Activated CD8-positive, alpha-beta memory T cell treated with anti-CD3 and anti-CD28 coated beads, Interleukin-2, amount 50 U/mL, for 48 hours (primary cell): ENCODE results near the gene FAM50A.

ENCODE experiments used
- DNase-seq: peaks from one replicate; pipeline ENCODE4 v3.0.0-alpha.2; 2020

Gene FAM50A

GRCh38 chrX:154466907-154467306, 23.0 kb downstream of the FAM50A start:
- no peak for DNase-seq

GRCh38 chrX:154467556-154467955, 23.6 kb downstream of the FAM50A start:
- no peak for DNase-seq

- no peak for DNase-seq
These were observed 24.3 kb downstream of the FAM50A start for GRCh38 chrX:154468217-154468616.

GRCh38 chrX:154469114-154469513, 25.2 kb downstream of the FAM50A start:
- no peak for DNase-seq

- no peak for DNase-seq
These were observed 25.9 kb downstream of the FAM50A start for GRCh38 chrX:154469880-154470279.

- DNase-seq = no peak
These were observed 26.5 kb downstream of the FAM50A start for GRCh38 chrX:154470434-154470833.

GRCh38 chrX:154470914-154471568, 27.1 kb downstream of the FAM50A start:
- no peak for DNase-seq

- no peak for DNase-seq
These were observed 28.1 kb downstream of the FAM50A start for GRCh38 chrX:154471839-154472684.

GRCh38 chrX:154472685-154473632, 29.0 kb downstream of the FAM50A start:
- DNase-seq = no peak

GRCh38 chrX:154473683-154474082, 29.7 kb downstream of the FAM50A start:
- DNase-seq = no peak

- no peak for DNase-seq
These were observed 32.9 kb downstream of the FAM50A start for GRCh38 chrX:154476821-154477220.

GRCh38 chrX:154477891-154478477, 34.0 kb downstream of the FAM50A start:
- DNase-seq = no peak

- peak; percentile 96 for DNase-seq
These were observed 35.0 kb downstream of the FAM50A start, which contains the start of gene LAGE3 for GRCh38 chrX:154478728-154479622. LAGE3 (minus strand) TSS chrX:154479281; CDS start chrX:154478915, 366 bp downstream.

- DNase-seq = no peak
These were observed 37.3 kb downstream of the FAM50A start for GRCh38 chrX:154481195-154481594.

GRCh38 chrX:154481911-154482601, 38.1 kb downstream of the FAM50A start:
- no peak for DNase-seq

- no peak for DNase-seq
These were observed 38.8 kb downstream of the FAM50A start for GRCh38 chrX:154482786-154483185.

- DNase-seq = no peak
These were observed 39.4 kb downstream of the FAM50A start for GRCh38 chrX:154483325-154483724.

GRCh38 chrX:154484255-154485149, 40.6 kb downstream of the FAM50A start:
- no peak for DNase-seq

- DNase-seq = no peak
These were observed 41.5 kb downstream of the FAM50A start for GRCh38 chrX:154485150-154486051.
